HG02588 (cell line): ENCODE data around the gene GOLGA6C.
A peak's percentile ranks its signal among the peaks of the same experiment; 100 is the strongest.
"Not testable (repeated sequence)": the region's sequence is repeated elsewhere in the genome, so short reads cannot be mapped to it uniquely, and the experiment has no call there.

Source experiments
- ATAC-seq: cut with Tn5 transposase; IDR thresholded peaks from one replicate; pipeline ENCODE4 v1.9.1; 2021; ENCODE audit warnings: mild to moderate bottlenecking, moderate library complexity; ENCODE audit not compliant: unreplicated experiment

The GOLGA6C gene

DNA sequence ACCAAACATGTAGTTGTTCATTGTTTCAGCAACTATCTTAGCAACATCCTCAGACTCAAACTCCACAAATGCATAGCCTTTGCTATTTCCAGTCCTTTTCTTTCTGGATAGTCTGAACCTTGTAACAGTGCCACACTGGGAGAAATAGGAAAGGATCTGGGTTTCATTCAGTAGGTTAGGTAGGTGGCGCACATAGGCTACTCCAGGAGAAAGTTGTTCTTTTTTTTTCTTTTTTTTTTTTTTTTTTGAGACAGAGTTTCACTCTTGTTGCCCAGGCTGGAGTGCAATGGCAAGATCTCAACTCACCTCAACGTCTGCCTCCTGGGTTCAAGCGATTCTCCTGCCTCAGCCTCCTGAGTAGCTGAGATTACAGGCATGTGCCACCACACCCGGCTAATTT lies 5.8 kb upstream of the GOLGA6C start:
- ATAC-seq = not testable (repeated sequence)

DNA sequence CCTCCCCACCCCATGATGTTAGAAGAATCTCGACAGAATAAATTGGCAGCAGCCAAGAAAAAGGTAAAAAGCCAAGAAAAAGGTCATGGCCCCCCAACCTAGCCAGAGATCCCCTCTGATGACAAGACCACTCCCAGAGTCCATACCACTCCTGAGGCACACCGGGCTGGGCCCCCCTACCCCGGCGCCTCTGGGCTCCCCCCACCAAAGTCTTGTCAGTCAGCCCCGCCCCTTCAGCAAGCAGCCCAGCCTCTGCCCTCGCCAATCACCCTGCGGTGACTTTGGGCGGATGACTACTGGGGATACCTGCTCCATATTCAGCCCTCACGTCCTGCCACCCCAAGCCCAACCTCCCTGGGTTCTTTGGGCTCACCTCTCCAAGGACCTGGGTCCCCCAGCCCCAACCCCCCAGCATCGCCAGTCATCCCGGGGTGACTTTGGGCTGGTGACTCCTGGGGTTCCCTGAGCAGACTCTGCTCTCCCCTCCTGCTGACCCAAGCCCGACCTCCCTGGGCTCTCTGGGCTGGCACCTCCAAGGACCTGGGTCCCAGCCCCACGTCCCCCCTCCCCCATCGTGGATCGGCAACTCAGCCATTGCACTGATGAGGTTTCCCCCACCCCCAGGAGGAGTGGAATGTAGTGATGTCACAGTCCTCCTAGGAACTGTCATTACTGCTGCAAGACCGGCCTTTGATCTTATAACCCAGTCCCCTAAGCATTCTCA lies 648 bp downstream of the GOLGA6C start:
- ATAC-seq = not testable (repeated sequence)

- not testable (repeated sequence) for ATAC-seq
Measured at GRCh38 chr15:75259873-75260272, 1.7 kb downstream of the GOLGA6C start.

DNA sequence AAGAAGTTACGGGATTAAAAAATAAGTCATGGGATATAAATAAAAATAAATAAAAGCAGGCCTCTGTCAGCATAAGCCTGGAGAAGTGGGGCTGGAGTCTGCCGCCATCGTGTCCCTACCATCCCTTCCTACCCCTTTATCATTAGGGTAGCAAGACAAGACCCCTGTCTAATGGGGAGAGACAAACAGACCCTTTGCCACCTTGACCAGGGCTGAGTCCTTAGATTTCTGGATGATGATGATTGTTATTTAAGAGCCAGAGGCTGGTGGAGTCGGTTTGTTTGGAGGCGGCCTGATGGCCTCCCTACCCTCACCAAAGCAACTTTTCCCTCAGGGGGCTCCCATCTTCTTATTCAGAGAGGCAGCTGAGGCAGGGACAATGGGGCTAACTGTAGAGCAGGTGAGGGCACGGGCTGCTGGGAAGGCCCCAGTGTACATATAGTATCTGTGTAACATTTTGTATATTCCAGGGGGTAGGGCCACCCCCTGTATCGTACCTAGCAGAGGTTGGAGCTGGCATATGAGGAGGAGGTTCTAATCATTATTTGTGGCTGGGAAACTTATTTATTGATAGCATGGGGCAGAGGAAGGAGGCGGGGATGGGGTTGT lies 15.7 kb downstream of the GOLGA6C start:
- ATAC-seq = not testable (repeated sequence)

GRCh38 chr15:75274509-75275107 lies 16.5 kb downstream of the GOLGA6C start:
- ATAC-seq = not testable (repeated sequence)

- ATAC-seq = not testable (repeated sequence)
Measured at GRCh38 chr15:75275617-75276016, 17.5 kb downstream of the GOLGA6C start.

- not testable (repeated sequence) for ATAC-seq
Measured at GRCh38 chr15:75278497-75278896, 20.4 kb downstream of the GOLGA6C start.

- not testable (repeated sequence) for ATAC-seq
Measured at GRCh38 chr15:75282572-75282971, 24.4 kb downstream of the GOLGA6C start, which contains the start of gene GOLGA6D. GOLGA6D (plus strand) TSS chr15:75282835; CDS start chr15:75282876, 41 bp downstream.

- not testable (repeated sequence) for ATAC-seq
Measured at GRCh38 chr15:75284152-75284551, 26.0 kb downstream of the GOLGA6C start.

DNA sequence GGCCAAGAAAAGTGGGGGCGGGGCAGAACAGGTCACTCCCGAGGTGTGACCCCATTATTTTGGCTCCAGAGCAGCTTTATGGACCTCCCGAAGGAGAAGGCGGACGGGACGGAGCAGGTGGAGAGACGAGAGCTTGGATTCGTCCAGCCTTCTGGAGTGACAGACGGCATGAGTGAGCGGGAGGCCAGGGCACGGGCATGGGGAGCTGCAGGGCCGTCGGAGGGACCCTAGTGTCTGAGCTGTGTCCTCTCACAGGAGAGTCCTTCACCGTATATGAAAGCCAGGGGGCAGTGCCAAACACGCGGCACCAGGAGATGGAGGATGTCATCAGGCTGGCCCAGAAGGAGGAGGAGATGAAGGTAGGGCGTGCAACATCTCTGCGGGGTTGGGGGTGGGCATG lies 35.5 kb downstream of the GOLGA6C start:
- ATAC-seq = not testable (repeated sequence)

GRCh38 chr15:75298541-75299310 lies 40.6 kb downstream of the GOLGA6C start:
- ATAC-seq = peak; percentile 62

DNA sequence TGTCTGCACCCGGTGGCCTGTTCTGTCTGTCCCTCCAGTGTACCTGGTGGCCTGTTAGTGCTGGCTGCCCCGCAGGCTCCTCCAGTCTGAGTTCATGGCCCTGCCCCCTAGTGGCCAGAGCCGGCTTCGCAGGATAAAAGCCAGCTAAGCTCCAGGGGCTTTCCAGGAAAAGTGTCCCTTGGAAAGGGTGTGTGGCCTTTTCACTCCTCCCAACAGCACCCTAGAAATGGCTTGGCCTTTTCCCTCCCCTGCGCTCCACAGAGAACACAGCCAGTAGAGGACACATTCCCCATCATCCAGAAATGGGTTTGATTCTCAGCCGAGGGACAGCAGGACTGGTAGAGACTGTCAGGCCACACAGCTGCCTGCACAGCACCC lies 41.2 kb downstream of the GOLGA6C start:
- ATAC-seq = peak; percentile 71

DNA sequence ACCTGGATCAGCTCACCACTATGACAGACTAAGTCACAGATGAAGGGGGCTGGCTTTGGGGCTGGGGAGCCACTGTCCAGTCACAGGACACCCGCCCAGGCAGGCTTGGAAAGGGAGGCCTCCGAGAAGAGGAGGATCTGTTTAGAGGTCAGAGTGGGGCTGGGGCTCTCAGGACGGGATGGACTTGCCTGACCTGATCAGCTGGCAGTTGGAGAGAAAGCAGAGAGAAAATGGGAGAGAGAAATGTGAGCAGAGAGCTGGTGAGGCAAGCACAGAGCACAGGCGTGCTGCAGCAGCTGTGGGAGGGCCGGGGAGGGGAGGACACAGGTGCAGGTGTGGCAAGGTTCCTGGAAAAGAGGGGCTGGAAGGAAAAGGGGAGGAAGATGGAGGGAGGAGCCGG lies 41.9 kb downstream of the GOLGA6C start:
- not testable (repeated sequence) for ATAC-seq

- ATAC-seq = no peak
Measured at GRCh38 chr15:75302318-75302717, 44.2 kb downstream of the GOLGA6C start.

GRCh38 chr15:75302753-75303152 lies 44.6 kb downstream of the GOLGA6C start:
- ATAC-seq = not testable (repeated sequence)

DNA sequence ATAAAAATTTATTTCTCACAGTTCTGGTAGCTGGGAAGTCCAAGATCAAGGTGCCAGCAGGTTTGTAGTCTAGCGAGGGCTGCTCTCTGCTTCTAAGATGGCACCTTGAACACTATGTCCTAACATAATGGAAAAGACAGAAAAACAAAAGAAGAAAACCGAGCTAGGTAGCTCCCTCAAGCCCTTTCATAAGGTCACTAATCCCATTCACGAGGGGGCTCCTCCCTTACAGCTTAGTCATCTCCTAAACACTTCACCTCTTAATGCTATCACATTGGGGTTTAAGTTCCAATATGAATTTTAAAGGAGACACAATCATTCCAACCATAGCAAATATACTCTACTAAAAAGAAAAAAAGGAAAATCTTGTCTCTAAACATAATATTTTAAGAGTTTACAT lies 48.1 kb downstream of the GOLGA6C start:
- ATAC-seq = no peak

- ATAC-seq = no peak
Measured at GRCh38 chr15:75307778-75308390, 49.8 kb downstream of the GOLGA6C start.

DNA sequence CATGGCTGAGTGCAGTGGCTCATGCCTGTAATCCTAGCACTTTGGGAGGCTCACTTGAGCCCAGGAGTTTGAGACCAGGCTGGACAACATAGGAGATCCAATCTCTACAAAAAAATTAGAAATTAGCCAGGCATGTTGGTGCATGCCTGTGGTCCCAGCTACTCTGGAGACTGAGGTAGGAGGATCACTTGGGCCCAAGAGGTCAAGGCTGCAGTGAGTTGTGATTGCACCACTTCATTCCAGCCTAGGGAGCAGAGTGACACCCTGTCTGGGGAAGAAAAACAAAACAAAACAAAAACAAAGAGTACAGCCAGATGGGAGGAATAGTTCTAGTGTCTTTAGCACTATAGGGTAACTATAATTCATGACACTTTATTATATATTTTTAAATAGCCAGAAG lies 51.6 kb downstream of the GOLGA6C start:
- no peak for ATAC-seq

GRCh38 chr15:75312548-75312947 lies 54.4 kb downstream of the GOLGA6C start:
- not testable (repeated sequence) for ATAC-seq

- ATAC-seq = no peak
Measured at GRCh38 chr15:75313116-75313845, 55.1 kb downstream of the GOLGA6C start.
